Stimulated activated CD4-positive, alpha-beta T cell treated with anti-CD3 and anti-CD28 coated beads, Interleukin-12 subunit alpha, Interleukin-12 subunit beta, amount 100 ng/mL, for 4 hours (primary cell): Measurements from ENCODE around the gene MFSD2A.
"Not testable (repeated sequence)": the region's sequence is repeated elsewhere in the genome, so short reads cannot be mapped to it uniquely, and the experiment has no call there.

Experiments used
- DNase-seq: peaks from one replicate; pipeline ENCODE4 v3.0.0-alpha.2; 2020

Gene MFSD2A

DNA sequence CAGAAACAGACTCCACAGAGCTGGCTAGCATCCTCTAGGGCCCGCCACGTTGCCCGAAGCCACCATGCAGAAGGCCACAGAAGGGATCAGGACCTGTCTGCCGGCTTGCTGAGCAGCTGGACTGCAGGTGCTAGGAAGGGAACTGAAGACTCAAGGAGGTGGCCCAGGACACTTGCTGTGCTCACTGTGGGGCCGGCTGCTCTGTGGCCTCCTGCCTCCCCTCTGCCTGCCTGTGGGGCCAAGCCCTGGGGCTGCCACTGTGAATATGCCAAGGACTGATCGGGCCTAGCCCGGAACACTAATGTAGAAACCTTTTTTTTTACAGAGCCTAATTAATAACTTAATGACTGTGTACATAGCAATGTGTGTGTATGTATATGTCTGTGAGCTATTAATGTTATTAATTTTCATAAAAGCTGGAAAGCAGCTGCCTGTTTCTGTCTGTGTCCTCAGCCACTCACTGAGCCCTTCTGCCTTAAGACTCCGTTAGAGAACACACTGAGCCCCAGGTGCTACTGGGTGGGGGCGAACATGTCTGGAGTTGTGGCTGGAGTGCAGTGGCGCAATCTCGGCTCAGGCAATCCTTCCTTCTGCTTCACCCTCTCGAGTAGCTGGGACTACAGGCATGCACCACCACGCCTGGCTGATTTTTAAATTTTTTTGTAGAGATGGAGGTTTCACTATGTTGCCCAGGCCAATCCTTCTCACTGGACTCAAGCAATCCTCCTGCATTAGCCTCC is 14.8 kb downstream of the MFSD2A start:
- DNase-seq, result no peak

DNA sequence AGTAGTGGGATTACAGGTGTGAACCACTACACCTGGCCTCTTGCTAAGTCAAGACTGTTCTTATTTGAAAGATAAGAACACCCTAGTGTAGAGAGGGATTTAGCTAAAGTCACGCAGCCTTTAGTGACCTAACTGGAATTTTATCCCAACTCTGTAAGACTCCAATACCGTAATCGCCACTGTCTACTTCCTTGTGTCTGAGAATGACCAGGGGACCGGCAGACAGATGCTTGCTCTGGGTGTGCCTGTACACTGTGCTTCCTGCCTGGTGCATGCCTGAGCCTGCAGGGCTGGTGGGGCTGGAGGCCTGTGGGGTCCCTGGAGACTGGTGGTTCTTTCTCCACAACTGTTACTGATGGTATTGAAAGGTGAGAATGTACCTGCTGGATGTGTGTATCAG is 15.3 kb downstream of the MFSD2A start:
- no peak for DNase-seq

DNA sequence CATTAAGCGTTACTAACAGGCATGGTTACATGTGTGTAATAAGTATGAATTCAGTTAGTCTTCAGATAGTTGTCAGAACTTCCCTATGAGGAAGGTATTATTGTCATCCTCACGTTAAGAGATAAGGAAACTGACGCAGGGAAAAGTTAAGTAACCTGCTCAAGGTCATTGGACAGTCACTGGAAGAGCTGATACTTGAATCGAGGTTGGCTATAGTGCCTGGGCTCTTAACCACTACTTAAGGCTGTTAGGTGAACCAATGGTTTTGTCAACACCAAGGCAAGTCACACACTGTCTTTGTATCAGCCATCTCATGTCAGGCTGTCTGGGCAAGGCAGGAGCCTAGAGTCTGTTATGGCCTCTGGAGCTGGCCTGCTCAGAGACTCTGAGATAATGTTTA is 16.2 kb downstream of the MFSD2A start:
- DNase-seq, result no peak

DNA sequence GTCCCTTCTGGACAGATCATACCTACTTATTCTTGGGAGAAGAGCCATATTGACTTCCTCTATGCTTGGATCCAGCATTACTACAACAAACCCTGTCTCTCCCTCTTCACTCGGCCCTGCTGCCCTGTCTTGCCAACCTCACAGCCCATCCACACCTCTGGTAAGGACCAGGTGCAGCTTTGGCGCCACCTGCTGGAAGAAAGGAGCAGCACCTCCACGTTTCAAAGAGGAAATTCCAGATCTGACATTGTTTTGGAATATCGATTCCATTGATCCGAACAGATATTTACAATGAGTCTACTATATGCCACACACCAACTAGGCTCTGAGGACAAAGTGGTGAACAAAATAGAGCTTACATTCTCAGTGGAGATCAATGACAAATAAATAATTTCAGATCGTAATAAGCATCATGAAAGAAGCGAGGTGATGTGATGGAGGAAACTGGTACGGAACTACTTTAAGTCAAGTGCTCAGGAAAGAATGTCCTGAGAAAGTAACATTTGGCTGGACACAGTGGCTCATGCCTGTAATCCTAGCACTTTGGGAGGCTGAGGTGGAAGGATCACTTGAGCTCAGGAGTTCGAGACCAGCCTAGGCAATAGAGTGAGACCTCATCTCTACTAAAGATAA is 18.7 kb downstream of the MFSD2A start:
- peak; percentile 70 for DNase-seq

DNA sequence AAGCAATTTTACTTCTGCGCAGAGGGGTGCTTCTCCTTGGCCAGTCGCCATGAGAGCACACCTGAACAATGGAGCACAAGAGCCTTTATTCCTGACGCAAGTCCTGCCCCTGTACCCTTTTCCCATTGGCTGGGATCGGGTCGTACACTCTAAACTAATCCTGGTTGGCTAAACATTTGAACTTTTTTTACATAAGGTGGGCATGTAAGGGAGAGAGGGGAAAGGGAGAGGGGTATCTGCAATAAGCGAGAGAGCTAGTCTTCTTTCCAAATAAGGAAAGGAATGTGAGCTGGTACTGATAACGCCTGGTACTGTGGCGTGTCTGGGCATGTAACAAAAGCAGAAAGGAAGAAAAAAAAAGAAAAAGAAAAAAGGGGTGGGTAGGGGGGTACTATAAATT is 21.8 kb downstream of the MFSD2A start:
- DNase-seq, result no peak

DNA sequence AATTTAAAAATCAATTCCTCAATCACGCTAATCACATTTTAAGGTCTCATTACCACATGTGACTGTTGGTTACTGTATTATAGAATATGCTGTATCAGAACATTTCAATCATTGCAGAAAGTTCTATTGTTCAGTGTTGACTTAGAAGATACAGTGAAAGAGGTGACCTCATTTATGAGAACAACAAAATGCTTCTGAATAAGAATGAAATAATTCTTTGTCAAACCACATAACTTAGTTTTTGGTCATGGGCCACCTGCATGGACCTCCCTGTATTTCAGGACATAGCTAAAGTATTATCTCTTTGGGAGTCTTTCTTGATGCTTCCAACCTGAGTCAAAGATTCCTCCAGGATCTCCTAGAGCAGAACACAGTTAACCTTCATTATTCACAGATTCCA is 22.3 kb downstream of the MFSD2A start:
- no peak for DNase-seq

DNA sequence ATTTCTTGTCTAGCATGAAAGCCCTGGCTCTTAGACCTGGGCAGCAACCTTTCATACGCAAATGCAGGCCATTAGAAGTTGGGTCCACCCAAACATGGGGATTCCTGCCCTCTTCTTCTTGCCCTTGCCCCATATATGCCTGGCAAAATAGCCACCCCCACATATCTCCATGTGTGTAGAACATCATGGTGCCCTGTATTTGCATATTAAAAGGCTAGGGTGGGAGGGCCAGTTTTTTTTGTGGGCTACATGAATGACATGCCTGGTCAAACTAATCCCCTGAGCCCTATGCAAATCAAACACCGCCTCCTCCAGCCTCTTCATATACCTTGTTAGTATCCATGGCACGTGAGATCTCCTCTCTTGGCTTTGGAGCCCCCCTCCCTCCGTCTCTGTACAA is 24.7 kb downstream of the MFSD2A start:
- DNase-seq, result no peak

DNA sequence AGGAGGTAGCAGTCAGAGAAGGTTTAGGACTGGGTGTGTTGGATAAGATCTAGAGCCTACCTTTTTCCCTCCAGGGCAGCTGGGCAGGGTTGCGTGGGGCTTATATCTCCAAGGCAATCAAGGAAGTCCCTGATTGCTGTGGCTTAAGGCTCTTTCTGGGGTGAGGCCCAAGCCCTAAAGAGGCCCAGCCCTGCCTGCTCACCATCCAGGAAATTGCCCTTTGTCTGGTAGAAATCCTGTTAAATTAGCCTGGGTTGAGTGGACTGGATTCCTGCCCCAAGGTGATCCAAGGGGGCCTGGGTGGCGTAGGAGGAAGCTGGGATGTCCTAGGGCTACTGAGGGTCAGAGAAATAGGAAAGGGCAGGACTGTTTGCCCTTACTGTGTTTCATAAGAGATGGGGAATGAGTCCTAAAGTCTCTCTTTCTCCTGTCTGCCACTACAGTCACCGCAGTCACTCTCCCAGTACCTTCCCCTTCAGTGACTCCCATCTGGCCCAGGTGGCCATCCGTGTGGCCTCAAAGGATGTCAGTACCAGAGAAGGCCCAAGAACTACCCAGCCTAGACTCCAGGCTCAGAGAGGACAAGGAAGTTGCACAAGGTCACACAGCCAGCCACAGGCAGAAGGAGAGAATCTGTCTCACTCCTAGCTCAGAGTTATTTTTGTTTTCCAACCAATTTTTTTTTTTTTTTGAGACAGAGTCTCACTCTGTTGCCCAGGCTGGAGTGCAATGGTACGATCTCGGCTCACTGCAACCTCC is 25.8 kb downstream of the MFSD2A start:
- no peak for DNase-seq

DNA sequence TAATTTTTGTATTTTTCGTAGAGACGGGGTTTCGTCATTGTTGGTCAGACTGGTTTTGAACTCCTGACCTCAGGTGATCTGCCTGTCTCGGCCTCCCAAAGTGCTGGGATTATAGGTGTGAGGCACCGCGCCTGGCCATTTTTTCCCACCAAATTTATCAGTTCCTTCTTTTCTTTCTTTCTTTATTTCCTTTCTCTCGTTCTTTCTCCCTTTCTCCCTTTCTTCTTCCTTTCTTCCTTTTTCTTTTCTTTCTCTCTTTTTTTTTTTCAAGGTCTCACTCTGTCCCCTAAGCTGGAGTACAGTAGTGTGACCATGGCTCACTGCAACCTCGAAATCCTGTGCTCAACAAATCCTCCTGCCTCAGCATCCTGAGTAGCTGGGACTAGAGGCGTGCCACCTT is 26.4 kb downstream of the MFSD2A start:
- no peak for DNase-seq

DNA sequence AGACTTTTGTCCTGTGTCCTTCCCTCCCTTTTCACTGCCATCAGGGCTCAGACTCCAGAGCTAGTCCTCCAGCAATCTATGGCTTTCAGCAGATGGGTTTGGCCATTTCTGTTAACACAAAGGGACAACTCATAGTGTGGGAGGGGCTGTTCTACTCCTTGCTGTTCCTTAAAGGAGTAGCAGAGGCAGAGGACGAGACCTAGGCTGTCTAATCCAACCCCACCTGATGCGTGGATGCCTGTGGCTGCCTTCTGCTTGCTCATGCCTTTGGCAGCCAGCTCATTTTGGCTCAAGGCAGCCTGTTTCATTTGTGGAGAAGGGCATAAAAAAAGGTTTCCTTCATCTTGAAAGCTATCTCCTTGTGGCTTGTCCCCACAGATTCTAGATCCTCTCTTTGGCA is 27.0 kb downstream of the MFSD2A start:
- no peak for DNase-seq

DNA sequence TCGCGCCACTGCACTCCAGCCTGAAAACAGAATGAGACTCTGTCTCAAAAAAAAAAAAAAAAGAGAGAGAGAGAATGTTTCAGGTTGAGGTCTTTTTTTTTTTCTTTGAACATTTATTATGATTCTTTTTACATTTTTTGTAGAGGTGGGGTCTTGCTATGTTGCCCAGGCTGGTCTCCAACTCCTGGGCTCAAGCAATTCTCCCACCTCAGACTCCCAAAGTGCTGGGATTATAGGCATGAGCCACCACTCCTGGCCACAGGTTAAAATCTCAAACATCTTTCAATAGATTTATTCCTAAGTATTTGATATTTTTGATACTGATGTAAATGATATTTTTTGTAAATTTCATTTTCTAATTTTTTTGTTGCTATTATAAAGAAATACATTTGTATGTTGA is 29.5 kb downstream of the MFSD2A start:
- DNase-seq, result not testable (repeated sequence)

DNA sequence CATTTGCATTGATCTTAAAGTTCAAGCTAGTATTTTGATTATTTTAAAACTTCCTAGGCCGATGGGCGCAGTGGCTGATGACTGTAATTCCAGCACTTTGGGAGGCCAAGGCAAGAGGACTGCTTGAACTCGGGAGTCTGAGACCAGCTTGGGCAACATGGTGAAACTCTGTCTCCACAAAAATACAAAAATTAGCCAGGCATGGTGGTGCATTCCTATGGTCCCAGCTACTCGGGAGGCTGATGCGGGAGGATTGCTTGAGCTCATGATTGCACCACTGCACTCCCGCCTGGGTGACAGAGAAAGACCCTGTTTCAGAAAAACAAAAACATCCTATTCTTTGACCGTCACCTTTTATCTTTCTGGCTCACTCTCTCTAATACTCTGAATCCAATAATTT is 30.0 kb downstream of the MFSD2A start:
- DNase-seq, result no peak

DNA sequence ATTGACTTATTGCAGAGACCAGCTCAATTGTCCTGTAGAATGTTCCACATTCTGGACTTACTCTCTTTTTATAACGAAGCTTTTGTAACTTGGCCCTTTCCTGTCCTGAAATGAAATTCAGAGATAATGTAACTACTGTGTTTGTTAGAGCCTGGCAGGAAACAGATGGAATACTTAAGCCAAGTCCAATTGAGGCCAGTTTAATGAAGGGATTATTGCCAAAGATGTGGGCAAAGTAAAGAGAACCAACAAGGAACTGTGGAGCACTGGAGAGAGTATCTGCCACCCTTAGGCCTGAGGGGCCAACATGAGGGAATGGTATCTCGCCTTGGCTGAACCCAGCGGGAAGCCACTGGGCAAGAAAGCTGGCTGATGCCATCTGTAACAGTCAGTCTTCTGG is 32.9 kb downstream of the MFSD2A start:
- DNase-seq, result no peak

DNA sequence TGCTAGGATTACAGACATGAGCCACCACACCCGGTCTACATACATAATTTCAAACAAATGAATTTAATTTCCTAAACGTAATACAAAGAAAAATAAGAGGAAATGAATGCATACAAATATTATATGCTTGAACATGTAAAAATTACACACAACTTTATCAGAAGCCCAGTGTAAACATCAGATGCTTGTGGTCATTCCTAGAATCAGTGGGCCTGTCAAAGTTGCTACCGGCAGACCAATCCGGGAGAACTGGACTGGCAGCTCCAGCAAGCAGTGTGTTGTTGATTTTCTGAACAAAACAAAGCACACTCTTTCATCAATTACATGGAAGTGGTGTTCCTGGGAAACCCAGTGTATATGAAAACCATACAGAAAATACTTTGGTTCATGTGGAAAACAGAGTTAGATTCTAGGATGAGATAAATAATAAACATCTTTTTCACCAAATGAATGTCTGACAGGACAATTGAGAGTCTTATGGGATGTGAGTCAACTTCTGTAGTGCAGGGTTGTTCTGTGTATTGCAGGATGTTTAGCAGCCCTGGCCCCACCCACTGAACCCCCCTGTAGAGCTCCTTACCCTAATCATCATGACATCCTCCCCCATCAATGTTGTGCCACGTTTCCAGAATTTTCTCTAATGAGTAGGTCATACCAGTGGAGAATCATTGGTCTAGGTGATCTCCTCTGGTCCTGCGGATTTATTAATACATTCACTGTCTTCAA is 33.8 kb downstream of the MFSD2A start:
- DNase-seq, result no peak

DNA sequence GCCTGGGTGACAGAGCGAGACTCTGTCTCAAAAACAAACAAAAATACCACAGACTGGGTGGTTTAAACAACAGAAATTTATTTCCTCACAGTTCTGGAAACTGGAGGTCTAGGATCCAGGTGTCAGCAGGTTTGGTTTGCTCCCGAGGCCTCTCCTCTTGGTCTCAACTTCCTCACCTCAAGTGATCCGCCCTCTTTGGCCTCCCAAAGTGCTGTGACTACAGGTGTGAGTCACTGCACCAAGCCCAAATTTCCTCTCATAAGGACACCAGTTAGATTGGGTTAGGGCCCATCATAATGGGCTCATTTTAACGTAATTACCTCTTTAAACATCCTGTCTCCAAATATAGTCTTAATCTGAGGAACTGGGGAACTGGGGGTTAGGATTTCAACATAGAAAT is 35.5 kb downstream of the MFSD2A start:
- no peak for DNase-seq

DNA sequence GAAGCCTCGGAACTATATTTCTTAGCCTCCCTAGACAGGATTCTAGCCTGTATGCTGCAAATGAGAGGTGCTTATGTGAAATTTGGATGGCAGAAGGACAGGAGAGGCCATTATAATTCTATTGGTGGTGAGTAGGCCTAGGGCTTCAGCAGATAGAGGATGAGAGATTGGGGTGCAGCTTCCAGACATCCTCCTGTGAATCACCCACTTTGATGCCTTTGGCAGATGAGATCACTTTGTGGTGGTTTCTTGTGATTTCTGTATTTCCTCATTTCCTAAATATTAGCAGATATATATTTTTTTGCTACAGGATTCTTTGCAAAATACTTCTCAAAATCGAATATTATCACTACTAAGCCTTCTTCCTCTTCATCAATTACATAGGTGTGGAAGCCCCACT is 37.3 kb downstream of the MFSD2A start:
- no peak for DNase-seq

DNA sequence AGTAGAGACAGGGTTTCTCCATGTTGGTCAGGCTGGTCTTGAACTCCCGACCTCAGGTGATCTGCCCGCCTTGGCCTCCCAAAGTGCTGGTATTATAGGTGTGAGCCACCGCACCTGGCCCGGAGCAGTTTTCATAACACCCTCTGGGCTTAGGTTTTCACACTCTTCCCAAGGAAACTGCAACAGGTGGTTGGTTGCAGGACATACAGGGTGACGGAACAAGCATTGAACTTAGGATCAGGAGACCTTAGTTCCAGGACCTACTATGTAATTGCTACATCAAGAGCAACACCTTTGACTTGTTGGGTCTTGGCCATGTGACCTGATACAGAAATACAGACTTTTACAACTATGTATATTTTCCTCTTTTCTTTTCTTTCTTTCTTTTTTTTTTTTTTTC is 37.9 kb downstream of the MFSD2A start:
- DNase-seq, result no peak

DNA sequence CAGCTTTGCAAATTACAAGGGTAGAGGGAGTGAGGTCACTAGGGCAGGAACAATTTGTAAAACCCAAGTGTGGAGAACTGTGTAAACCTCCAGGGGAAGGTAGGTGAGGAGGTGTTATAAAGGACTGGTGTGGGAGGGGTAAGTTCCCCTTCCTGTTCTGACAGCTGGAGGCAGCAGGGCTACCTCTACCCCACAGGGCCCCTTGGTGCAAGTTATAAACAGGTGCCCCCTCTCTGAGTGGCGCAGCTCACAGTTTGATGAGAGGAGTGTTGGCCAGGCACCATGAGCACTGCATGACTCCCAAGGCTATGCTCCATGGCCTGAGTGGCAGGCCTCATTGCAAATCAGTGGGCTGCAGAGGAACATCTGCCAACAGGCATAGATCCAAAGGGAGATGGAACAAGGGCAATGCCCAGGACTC is 41.0 kb downstream of the MFSD2A start:
- DNase-seq, result no peak

DNA sequence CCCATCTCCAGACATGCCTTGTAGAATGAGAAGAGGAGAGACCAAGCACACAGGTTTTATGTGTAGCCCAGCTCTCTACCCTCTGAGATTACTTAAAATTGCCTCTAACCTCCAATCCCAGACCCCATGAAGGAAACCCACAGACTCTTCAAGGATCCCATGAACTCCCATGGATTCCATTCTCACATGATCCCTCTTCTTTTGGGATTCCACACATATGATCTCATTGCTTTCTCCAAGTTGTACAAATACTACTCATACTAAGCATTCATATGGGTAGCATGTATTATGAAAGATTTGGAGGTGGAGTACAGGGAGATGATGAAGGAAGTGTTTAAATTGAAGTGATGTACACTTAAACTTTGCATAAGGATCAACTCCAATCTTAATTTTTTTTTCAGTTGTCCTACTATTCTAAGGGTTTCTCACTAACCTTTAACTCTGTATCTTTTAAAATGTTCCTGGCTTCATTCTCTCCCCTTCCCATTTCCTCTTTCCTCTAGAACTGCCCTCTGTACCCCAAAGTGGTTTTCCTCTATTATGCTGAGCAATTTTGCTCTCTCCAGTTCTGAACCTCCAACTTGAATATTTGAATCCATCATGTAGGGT is 41.6 kb downstream of the MFSD2A start:
- DNase-seq, result no peak

DNA sequence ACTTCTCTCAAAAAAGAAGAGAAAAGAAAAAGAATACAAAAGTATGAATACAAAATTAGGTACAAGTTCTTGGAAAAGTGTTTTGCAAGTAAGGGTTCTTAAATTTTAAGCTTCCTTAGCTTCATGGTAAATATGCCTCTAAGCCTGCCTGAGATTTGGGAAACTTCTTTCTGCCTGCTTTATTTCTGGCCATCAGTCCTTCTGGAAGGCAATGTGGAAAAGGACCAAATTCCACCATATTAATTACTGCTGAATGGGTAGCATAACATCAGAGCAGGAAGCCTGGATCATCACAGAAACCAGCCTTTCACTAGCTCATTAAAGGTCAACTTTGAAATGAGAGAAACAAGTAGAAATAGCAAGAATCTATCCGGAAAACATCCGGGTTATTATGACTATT is 46.5 kb downstream of the MFSD2A start:
- DNase-seq, result no peak

DNA sequence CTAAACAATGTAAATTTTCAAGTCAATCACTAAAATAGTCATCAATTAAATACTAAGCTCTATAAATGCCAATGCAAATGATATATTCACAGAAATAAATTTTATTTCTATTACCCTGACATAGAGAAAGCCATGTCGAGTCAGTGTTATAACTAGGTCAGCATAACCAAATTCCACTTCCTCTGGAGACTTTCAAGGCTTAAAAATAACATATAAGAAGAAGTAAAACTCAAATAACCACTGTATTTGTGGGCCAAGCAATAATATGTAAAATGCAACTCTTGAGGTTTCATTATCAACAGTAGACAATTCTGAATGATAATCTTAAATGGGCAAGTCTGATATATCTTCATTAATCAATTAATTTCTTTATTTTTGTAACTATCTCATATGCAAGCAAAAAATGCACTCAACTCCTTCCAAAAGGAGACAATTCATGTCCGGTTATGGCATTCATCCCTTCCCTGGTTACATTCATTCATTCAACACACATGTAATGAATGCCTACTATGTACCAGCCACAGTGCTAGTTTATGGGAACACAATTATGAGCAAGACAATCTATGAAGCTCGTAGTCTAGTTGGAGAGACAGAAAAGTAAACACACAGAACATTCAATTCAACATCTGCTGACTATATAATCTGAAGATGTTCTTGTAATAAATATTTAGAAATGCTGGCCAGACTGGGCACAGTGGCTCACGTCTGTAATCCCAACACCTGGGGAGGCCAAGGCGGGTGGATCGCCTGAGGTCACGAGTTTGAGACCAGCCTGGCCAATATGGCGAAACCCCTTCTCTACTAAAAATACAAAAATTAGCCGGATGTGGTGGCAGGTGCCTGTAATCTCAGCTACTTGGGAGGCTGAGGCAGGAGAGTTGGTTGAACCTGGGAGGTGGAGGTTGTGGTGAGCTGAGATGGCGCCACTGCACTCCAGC is 48.5 kb downstream of the MFSD2A start:
- no peak for DNase-seq

DNA sequence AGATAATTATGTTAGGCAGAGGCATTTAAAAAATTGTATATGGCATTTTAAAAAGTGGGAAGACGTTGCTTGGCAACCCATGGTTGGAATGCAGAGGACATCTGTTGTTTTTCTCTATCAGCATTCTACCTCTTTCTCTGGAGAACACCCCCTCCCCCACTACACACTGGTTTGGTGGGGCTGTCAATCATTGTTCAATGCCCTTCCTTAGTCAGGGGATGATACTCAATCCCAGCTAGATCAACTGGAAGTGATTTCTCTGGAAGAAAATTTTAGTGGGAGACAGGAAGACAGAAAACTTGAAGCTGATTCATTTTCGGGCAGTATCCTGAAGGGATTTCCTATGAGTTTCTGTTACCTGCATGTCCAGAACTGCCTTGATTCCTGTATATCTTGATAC is 49.9 kb downstream of the MFSD2A start:
- DNase-seq, result no peak
